NCI-H1105 (cell line): ENCODE measurements around the gene TIMM50.
A peak's percentile ranks its signal among the peaks of the same experiment; 100 is the strongest.

Experiments used
- DNase-seq: peaks from one replicate; lab custom pipeline; 2025; lab: John Stamatoyannopoulos, UW

The TIMM50 gene

DNA sequence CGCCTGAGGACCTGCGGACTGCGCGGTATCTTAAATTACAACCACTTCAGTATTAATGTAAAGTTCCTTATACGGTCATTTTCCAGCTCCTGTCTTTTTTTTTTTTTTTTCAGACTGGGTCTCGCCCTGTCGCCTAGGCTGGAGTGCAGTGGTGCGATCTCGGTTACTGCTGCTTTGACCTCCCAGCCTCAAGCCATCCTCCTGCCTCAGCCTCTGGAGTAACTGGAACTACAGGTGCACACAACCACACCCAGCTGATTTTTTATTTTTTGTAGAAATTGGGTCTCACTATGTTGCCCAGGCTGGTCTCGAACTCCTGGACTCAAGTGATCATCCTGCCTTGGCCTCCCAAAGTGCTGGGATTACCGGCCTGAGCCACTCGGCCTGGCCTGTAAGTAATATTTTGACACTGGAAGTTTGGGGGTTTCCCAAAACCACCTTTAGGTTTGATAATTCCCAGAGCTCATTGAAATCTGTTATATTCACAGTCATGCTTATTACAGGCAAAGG, 52.4 kb downstream of the TIMM50 start:
- no peak for DNase-seq

DNA sequence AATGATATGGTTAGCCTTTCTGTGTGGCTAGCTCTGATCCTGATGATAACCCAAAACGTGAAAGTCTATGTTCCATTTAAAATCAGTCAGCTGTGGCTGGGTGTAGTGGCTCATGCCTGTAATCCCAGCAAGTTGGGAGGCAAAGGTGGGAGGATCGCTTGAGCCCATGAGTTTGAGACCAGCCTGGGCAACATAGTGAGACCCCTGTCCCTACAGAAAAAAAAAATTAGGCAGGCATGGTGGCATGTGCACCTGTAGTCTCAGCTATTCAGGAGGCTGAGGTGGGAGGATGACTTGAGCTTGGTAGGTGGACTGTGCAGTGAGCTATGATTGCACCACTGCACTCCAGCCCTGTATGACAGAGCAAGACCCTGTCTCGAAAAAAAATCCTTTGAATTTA, 53.2 kb downstream of the TIMM50 start:
- no peak for DNase-seq

DNA sequence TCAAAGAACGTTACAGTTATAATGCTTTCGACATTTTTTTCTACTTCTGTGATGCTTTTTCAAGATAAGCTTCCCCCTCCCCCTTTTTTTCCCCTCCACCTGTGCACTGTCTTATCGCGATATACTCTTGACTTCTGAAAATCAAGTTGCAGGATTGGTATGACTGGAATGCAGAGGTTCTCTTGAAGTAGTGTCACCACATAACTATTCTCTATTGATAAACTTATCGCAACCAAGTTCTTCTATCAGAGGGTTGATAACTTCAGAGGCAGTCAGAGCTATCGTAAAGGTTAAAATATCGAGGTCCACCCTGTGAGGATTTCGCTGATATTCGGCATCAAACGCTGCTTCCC, 58.5 kb downstream of the TIMM50 start:
- no peak for DNase-seq

DNA sequence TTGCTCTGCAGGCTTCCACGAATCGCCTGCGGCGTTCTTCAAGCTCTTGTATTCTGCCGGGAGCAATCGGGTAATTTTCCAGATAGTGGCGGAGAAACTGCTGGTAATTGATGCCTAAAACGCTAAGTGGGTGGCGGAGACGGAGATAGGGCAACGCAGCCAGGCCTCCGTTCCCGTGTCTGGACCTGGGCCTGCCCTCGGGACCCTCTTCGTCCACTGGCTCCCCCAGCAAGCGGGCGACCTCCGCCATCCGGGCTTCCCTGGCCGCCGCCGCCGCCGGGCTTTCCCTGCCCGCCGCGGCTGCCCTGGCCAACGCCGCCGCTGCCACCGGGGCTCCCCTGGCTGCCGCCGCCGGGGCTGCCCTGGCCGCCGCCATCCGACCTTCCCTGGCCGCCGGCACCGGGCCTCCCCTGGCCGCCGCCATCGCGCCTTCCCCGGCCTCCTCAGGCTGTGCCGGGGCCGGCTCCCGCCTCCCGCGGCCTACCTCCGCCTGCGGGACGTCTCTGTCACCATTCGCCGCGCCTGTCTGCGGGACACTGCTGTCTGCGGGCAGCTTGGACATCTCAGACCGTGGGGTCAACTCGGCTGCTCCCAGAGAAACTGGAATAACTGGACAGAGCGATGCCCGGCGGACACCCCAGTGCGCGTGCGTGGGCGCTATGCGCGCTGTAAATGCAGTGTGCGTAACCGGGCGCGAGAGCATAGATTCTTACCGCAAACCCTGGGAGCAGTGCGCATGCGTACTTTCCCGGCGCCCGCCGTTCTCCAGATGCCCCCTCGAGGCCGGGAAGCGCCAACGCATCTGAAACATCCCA, 59.1 kb downstream of the TIMM50 start, which contains the start of gene EID2:
EID2 (minus strand) TSS at position 644 of the 815 bp plus-strand sequence; CDS start at position 562, 82 bp downstream.
- peak; percentile 93 for DNase-seq

DNA sequence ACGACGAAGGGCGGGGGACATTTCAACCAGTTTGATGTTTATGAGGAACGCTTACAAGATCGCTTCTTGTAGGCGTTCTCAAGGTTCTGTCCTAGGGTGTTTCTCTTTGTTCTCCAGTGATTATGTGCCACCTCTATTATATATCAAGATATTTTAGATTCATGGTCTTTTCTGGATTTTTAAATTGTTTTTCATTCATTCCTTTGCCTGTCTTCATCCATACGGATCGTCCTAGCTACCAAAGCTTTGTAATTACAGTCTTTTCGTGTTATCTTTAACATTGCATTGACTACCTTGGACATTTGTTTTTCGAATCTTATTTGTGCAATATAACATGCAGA, 59.7 kb downstream of the TIMM50 start:
- DNase-seq, result no peak
